ENCODE measurements around the gene SNUPN. TPM values are rescaled to one million over a fixed set of nuclear protein-coding genes. Genes with fewer than 3 reads are reported as not detected.

Gene SNUPN
- total and polyA plus RNA-seq, 2 of the 8 experiments (the other 6 are each of a cell fraction or from before 2014, with no cell fraction given): 13.3 to 28.2 TPM

- no peak for TF ChIP-seq GTF2F1 (IDR thresholded peaks at IDR 0.05; ENCODE audit: borderline replicate concordance, low read depth, low read length)
- no peak for TF ChIP-seq YY1 (IDR thresholded peaks at IDR 0.05; ENCODE audit: low read depth, low read length)
- no peak for TF ChIP-seq JUND (IDR thresholded peaks at IDR 0.05; ENCODE audit: low read length)
- TF ChIP-seq NRF1 (IDR thresholded peaks at IDR 0.05; ENCODE audit: low read depth, low read length): no peak
- no peak for TF ChIP-seq RAD21 (IDR thresholded peaks at IDR 0.05 in 1 of 2, conservative IDR thresholded peaks at IDR 0.05 in 1 of 2; ENCODE audit: low read depth in 2 of 2, low read length in 2 of 2)
- no peak for TF ChIP-seq SIN3A (conservative IDR thresholded peaks at IDR 0.05 in 1 of 2, IDR thresholded peaks at IDR 0.05 in 1 of 2; ENCODE audit: low read depth in 1 of 2, low read length in 2 of 2)
These were observed 35.7 kb upstream of the SNUPN start (continued) for GRCh38 chr15:75661100-75661755.

Measured in H1 (cell line).